RWPE1 (cell line): ENCODE measurements around the gene GANC.

Source experiments
- CTCF ChIA-PET: fragments of 350-600 bp; sonication (Branson Sonifier 250); formaldehyde crosslinking; extraction: SDS; loops from one replicate; lab custom pipeline; 2021; lab: Yijun Ruan, JAX
- POLR2A ChIA-PET: fragments of 400-600 bp; formaldehyde crosslinking; extraction: SDS; loops from one replicate; lab custom pipeline; 2020; ENCODE audit warnings: antibody characterized with exemption; ENCODE audit not compliant: low non-redundant PET; lab: Yijun Ruan, JAX
- DNase-seq: peaks from one replicate; pipeline ENCODE4 v3.0.0; 2012; ENCODE audit warnings: low spot score
- H3K27ac ChIP-seq: fragments of 450-650 bp; 2 replicates; pipeline ENCODE4 v1.5.1; 2017
- CTCF ChIP-seq: fragments of 450-650 bp; conservative IDR thresholded peaks from 2 replicates; pipeline ENCODE4 v1.5.1; 2017; ENCODE audit warnings: low read depth, mild to moderate bottlenecking

GANC gene

GRCh38 chr15:42373274-42373673, 100.3 kb downstream of the GANC start:
- H3K27ac ChIP-seq = no peak overlapping the region
- POLR2A ChIA-PET = no interaction called here
- no peak for TF ChIP-seq CTCF
- CTCF ChIA-PET = no interaction called here
- DNase-seq = no peak

GRCh38 chr15:42373936-42374335, 100.9 kb downstream of the GANC start:
- POLR2A ChIA-PET = no interaction called here

GRCh38 chr15:42374810-42375209, 101.8 kb downstream of the GANC start:
- no peak for TF ChIP-seq CTCF
- H3K27ac ChIP-seq = no peak overlapping the region
- DNase-seq = no peak
- ChIA-PET POLR2A (no interaction called here), CTCF (no interaction called here)

More at GRCh38 chr15:42373936-42374335, 100.9 kb downstream of the GANC start:
- CTCF ChIA-PET = no interaction called here
- H3K27ac ChIP-seq = no peak overlapping the region
- TF ChIP-seq CTCF = no peak
- DNase-seq = no peak

GRCh38 chr15:42375252-42375651, 102.3 kb downstream of the GANC start:
- ChIA-PET POLR2A (no interaction called here), CTCF (no interaction called here)
- TF ChIP-seq CTCF = no peak
- H3K27ac ChIP-seq = no peak overlapping the region
- DNase-seq = no peak

GRCh38 chr15:42375941-42376340, 102.9 kb downstream of the GANC start:
- DNase-seq = no peak
- TF ChIP-seq CTCF = no peak
- CTCF ChIA-PET = interaction anchor here (0.6 kb wide), 1 partner anchor 1114 kb away, joined by 3 read pairs; no protein-coding TSS in a partner anchor
- no peak overlapping the region for H3K27ac ChIP-seq
- POLR2A ChIA-PET = no interaction called here

GRCh38 chr15:42378011-42378410, 105.0 kb downstream of the GANC start:
- CTCF ChIA-PET = no interaction called here
- POLR2A ChIA-PET = no interaction called here
- H3K27ac ChIP-seq = no peak overlapping the region
- DNase-seq = no peak
- TF ChIP-seq CTCF = no peak
